Effector memory CD4-positive, alpha-beta T cell (primary cell): ENCODE data around the gene FXYD6.

ENCODE experiments used
- DNase-seq, 3 donors: peaks; one replicate each; pipeline ENCODE4 v3.0.0-alpha.2; 2020
- H3K27ac ChIP-seq: 2 replicates; pipeline ENCODE4 v1.7.0; 2013; ENCODE audit warnings: mild to moderate bottlenecking, low read length, moderate library complexity; ENCODE audit not compliant: insufficient read depth, poor library complexity, severe bottlenecking
- H3K27me3 ChIP-seq: replicated peaks from 2 replicates; pipeline ENCODE4 v1.7.0; 2013; ENCODE audit warnings: mild to moderate bottlenecking, low read length; ENCODE audit not compliant: insufficient read depth, control insufficient read depth, poor library complexity, severe bottlenecking
- H3K36me3 ChIP-seq: 2 replicates; pipeline ENCODE4 v1.7.0; 2013; ENCODE audit warnings: mild to moderate bottlenecking, low read length, moderate library complexity; ENCODE audit not compliant: control insufficient read depth, insufficient read depth
- H3K4me1 ChIP-seq: 2 replicates; pipeline ENCODE4 v1.7.0; 2013; ENCODE audit warnings: low read length, mild to moderate bottlenecking; ENCODE audit not compliant: control insufficient read depth, insufficient read depth, poor library complexity, severe bottlenecking
- H3K4me3 ChIP-seq: 2 replicates; pipeline ENCODE4 v1.7.0; 2013; ENCODE audit warnings: low read length, low read depth, mild to moderate bottlenecking; ENCODE audit not compliant: insufficient read depth, poor library complexity, severe bottlenecking
- H3K9me3 ChIP-seq: 2 replicates; pipeline ENCODE4 v1.7.0; 2013; ENCODE audit warnings: mild to moderate bottlenecking, low read length, moderate library complexity; ENCODE audit not compliant: control insufficient read depth

FXYD6 gene

GRCh38 chr11:117887431-117888138 is 11.1 kb upstream of the FXYD6 start:
- no peak for DNase-seq
- Histone ChIP-seq H3K27ac (no peak overlapping the region), H3K4me1 (no peaks in the 10 kb centered on the region), H3K36me3 (no peaks in the 10 kb centered on the region), H3K4me3 (no peak overlapping the region), H3K27me3 (no peaks in the 10 kb centered on the region), H3K9me3 (no peaks in the 10 kb centered on the region)

- Histone ChIP-seq H3K27ac (no peak overlapping the region), H3K4me3 (no peak overlapping the region), H3K4me1 (no peaks in the 10 kb centered on the region), H3K9me3 (no peaks in the 10 kb centered on the region), H3K36me3 (no peaks in the 10 kb centered on the region), H3K27me3 (no peaks in the 10 kb centered on the region)
- DNase-seq = no peak
Observed at GRCh38 chr11:117885777-117886176, 9.3 kb upstream of the FXYD6 start.

- H3K27ac ChIP-seq = no peak overlapping the region
- no peaks in the 10 kb centered on the region for H3K4me1 ChIP-seq
- no peak overlapping the region for H3K4me3 ChIP-seq
- no peak for DNase-seq
- H3K9me3 ChIP-seq = no peaks in the 10 kb centered on the region
- no peaks in the 10 kb centered on the region for H3K36me3 ChIP-seq
- H3K27me3 ChIP-seq = no peaks in the 10 kb centered on the region
Observed at GRCh38 chr11:117884994-117885393, 8.5 kb upstream of the FXYD6 start.

GRCh38 chr11:117883063-117883462 is 6.6 kb upstream of the FXYD6 start:
- H3K9me3 ChIP-seq = no peaks in the 10 kb centered on the region
- no peak overlapping the region for H3K27ac ChIP-seq
- no peak for DNase-seq
- no peaks in the 10 kb centered on the region for H3K4me1 ChIP-seq
- H3K36me3 ChIP-seq = no peaks in the 10 kb centered on the region
- H3K4me3 ChIP-seq = no peak overlapping the region
- H3K27me3 ChIP-seq = no peaks in the 10 kb centered on the region

GRCh38 chr11:117882311-117882905 is 6.0 kb upstream of the FXYD6 start:
- no peaks in the 10 kb centered on the region for H3K36me3 ChIP-seq
- no peak overlapping the region for H3K27ac ChIP-seq
- H3K27me3 ChIP-seq = peaks cover under 1% of the 10 kb centered on the region
- no peaks in the 10 kb centered on the region for H3K4me1 ChIP-seq
- H3K4me3 ChIP-seq = no peak overlapping the region
- no peak for DNase-seq
- H3K9me3 ChIP-seq = no peaks in the 10 kb centered on the region

- Histone ChIP-seq H3K36me3 (no peaks in the 10 kb centered on the region), H3K4me3 (no peak overlapping the region), H3K9me3 (no peaks in the 10 kb centered on the region), H3K4me1 (peaks cover 6% of the 10 kb centered on the region), H3K27ac (no peak overlapping the region), H3K27me3 (peaks cover 12% of the 10 kb centered on the region)
- DNase-seq = no peak
Observed at GRCh38 chr11:117881217-117881616, 4.8 kb upstream of the FXYD6 start.

GRCh38 chr11:117879516-117880480 is 3.3 kb upstream of the FXYD6 start:
- Histone ChIP-seq H3K36me3 (no peaks in the 10 kb centered on the region), H3K27me3 (peaks cover 18% of the 10 kb centered on the region), H3K9me3 (no peaks in the 10 kb centered on the region), H3K4me3 (no peak overlapping the region), H3K27ac (no peak overlapping the region), H3K4me1 (peaks cover 18% of the 10 kb centered on the region)
- no peak for DNase-seq

- H3K27me3 ChIP-seq = peaks cover 18% of the 10 kb centered on the region
- H3K9me3 ChIP-seq = no peaks in the 10 kb centered on the region
- H3K4me3 ChIP-seq = no peak overlapping the region
- H3K27ac ChIP-seq = no peak overlapping the region
- DNase-seq = no peak
- peaks cover 24% of the 10 kb centered on the region for H3K4me1 ChIP-seq
- H3K36me3 ChIP-seq = no peaks in the 10 kb centered on the region
Observed at GRCh38 chr11:117878939-117879475, 2.5 kb upstream of the FXYD6 start.

- no peaks in the 10 kb centered on the region for H3K36me3 ChIP-seq
- no peak overlapping the region for H3K4me3 ChIP-seq
- H3K27ac ChIP-seq = no peak overlapping the region
- H3K27me3 ChIP-seq = peaks cover 23% of the 10 kb centered on the region
- no peaks in the 10 kb centered on the region for H3K9me3 ChIP-seq
- peaks cover 24% of the 10 kb centered on the region for H3K4me1 ChIP-seq
- DNase-seq = no peak
Observed at GRCh38 chr11:117878314-117878938, 2.0 kb upstream of the FXYD6 start.
